K562 (cell line): Measurements from ENCODE around the gene ITPR3. TPM values are rescaled to one million over a fixed set of nuclear protein-coding genes. Genes with fewer than 3 reads are reported as not detected.

Experiments
- ATAC-seq: fragments of 200-7000 bp; cut with Tn5 transposase; 3 replicates; pipeline ENCODE4 v1.9.1; 2020; ENCODE audit warnings: moderate library complexity
- BruUV-seq: library from RNA; stranded (reverse); fragments of 400-500 nt; replicated peaks from 2 replicates; lab custom pipeline; 2021; lab: Mats Ljungman, UMichigan
- CTCF ChIA-PET: fragments of 300-600 bp; formaldehyde crosslinking; extraction: SDS; loops from one replicate; lab custom pipeline; 2021; ENCODE audit warnings: low intra/inter-chr PET ratio; lab: Yijun Ruan, JAX
- POLR2A ChIA-PET: fragments of 300-600, 350-650 bp; sonication (Branson Sonifier 250); formaldehyde crosslinking; extraction: SDS; loops from one replicate; lab custom pipeline; 2021; ENCODE audit warnings: antibody characterized with exemption, inconsistent platforms; lab: Yijun Ruan, JAX
- DNase-seq, 4 experiments: peaks; one replicate each; pipeline versions ENCODE4 v3.0.0 to v3.0.0-alpha.2; 2011 to 2018; ENCODE audit warnings: low spot score in 3 of 4, mixed read lengths in 3 of 4; ENCODE audit errors: extremely low read depth in 1 of 4
- FAIRE-seq: peaks from 2 replicates; lab custom pipeline; 2011; peaks lifted over from hg19 to GRCh38; lab: Jason Lieb, UNC
- H2AFZ ChIP-seq: 2 replicates; pipeline ENCODE4 v1.6.0; 2011; ENCODE audit warnings: low read depth, low read length, control low read depth, inconsistent platforms
- H3K27ac ChIP-seq: fragments of 200-600 bp; 3 replicates; pipeline ENCODE4 v1.8.0; 2011; ENCODE audit warnings: low read depth, mild to moderate bottlenecking, control low read depth, inconsistent platforms, low read length, moderate library complexity, mixed read lengths; ENCODE audit errors: extremely low read depth
- H3K27me3 ChIP-seq, 2 experiments: fragments of 300-600 bp in 1 of 2; 2 replicates in 1 of 2; 3 replicates in 1 of 2; pipeline versions ENCODE4 v1.6.0 to v1.8.0; 2011; ENCODE audit warnings: inconsistent platforms in 2 of 2, low read length in 2 of 2, mild to moderate bottlenecking in 1 of 2, mixed read lengths in 1 of 2, moderate library complexity in 1 of 2; ENCODE audit not compliant: control insufficient read depth in 2 of 2, insufficient read depth in 2 of 2
- H3K36me3 ChIP-seq: fragments of 300-600 bp; 3 replicates; pipeline ENCODE4 v1.8.0; 2011; ENCODE audit warnings: mild to moderate bottlenecking, low read length, inconsistent platforms; ENCODE audit not compliant: control insufficient read depth, insufficient read depth
- H3K4me1 ChIP-seq, 2 experiments: fragments of 200-600 bp in 1 of 2; replicated peaks in 1 of 2; 2 replicates in 1 of 2; 3 replicates in 1 of 2; pipeline versions ENCODE4 v1.5.1 to v1.8.0; 2011; ENCODE audit warnings: inconsistent platforms in 2 of 2, low read length in 2 of 2, mild to moderate bottlenecking in 1 of 2, mixed read lengths in 1 of 2, moderate library complexity in 1 of 2; ENCODE audit not compliant: control insufficient read depth in 2 of 2, insufficient read depth in 2 of 2
- H3K4me2 ChIP-seq: 2 replicates; pipeline ENCODE4 v1.6.1; 2011; ENCODE audit warnings: low read length, control low read depth, inconsistent platforms, mixed read lengths; ENCODE audit not compliant: insufficient read depth
- H3K4me3 ChIP-seq: fragments of 200-600 bp; sonication (generic), shearing (Covaris generic); 2 replicates; pipeline ENCODE4 v1.5.1; 2016; ENCODE audit warnings: control low read depth, inconsistent platforms
- H3K79me2 ChIP-seq: fragments of 200-600 bp; 3 replicates; pipeline ENCODE4 v1.8.0; 2011; ENCODE audit warnings: low read length, inconsistent platforms; ENCODE audit not compliant: control insufficient read depth, insufficient read depth
- H3K9ac ChIP-seq, 2 experiments: 2 replicates each; pipeline versions ENCODE4 v1.6.0 to v1.6.1; 2011; ENCODE audit warnings: low read depth in 2 of 2, low read length in 2 of 2, control low read depth in 1 of 2, inconsistent platforms in 1 of 2, mild to moderate bottlenecking in 1 of 2, mixed read lengths in 1 of 2; ENCODE audit not compliant: insufficient read depth in 1 of 2
- H3K9me1 ChIP-seq: one replicate; pipeline ENCODE4 v1.6.0; 2011; ENCODE audit warnings: inconsistent platforms, mild to moderate bottlenecking, low read length, moderate library complexity; ENCODE audit not compliant: control insufficient read depth, insufficient read depth
- H3K9me3 ChIP-seq: replicated peaks from 2 replicates; pipeline ENCODE4 v1.5.1; 2011; ENCODE audit warnings: low read depth, low read length, inconsistent platforms; ENCODE audit not compliant: control insufficient read depth, insufficient read depth
- H4K20me1 ChIP-seq: replicated peaks from 2 replicates; pipeline ENCODE4 v1.6.1; 2011; ENCODE audit warnings: low read length, inconsistent platforms, mixed read lengths; ENCODE audit not compliant: control insufficient read depth, insufficient read depth
- CTCF ChIP-seq, 3 experiments: IDR thresholded peaks in 2 of 3; conservative IDR thresholded peaks in 1 of 3; 2 replicates each; pipeline ENCODE4 v1.5.1; 2011 to 2012; ENCODE audit warnings: low read length in 3 of 3, mild to moderate bottlenecking in 3 of 3, control low read depth in 2 of 3, improper control_type of control experiment in 1 of 3, inconsistent platforms in 1 of 3, low read depth in 1 of 3, mixed read lengths in 1 of 3, moderate library complexity in 1 of 3; ENCODE audit not compliant: insufficient read depth in 2 of 3
- NFRKB ChIP-seq: fragments of 450-650 bp; IDR thresholded peaks from 2 replicates; pipeline ENCODE4 v1.6.1; 2016; ENCODE audit warnings: low read depth
- NR4A1 ChIP-seq, 2 experiments: fragments of 250-450 bp in 1 of 2; fragments of 450-650 bp in 1 of 2; sonication (Bioruptor Pico) in 1 of 2; IDR thresholded peaks; 2 replicates each; pipeline versions ENCODE4 v1.4.0 to v1.6.1; 2016 to 2020; ENCODE audit warnings: mild to moderate bottlenecking in 2 of 2, missing compliant biosample characterization in 1 of 2, missing genetic modification characterization in 1 of 2, moderate library complexity in 1 of 2
- TRIM25 ChIP-seq: fragments of 450-650 bp; IDR thresholded peaks from 2 replicates; pipeline ENCODE4 v1.7.0; 2016; ENCODE audit warnings: borderline replicate concordance
- ZNF707 ChIP-seq: fragments of 250-450 bp; sonication (Bioruptor Pico); conservative IDR thresholded peaks from 2 replicates; pipeline ENCODE4 v1.8.0; 2022; ENCODE audit warnings: inconsistent platforms, mild to moderate bottlenecking, moderate library complexity
- WGBS: fragments of 100-300 bp; shearing (Covaris generic); methylation state at CpG from one replicate; pipeline ENCODE4 v1.1.6; 2016; ENCODE audit warnings: low coverage, mixed read lengths; ENCODE audit not compliant: insufficient coverage; ENCODE audit errors: missing lambda C conversion rate; 5-methylcytosine and 5-hydroxymethylcytosine counted together
- in situ Hi-C: fragments of 300-500 bp; cut with MboI; formaldehyde crosslinking; loops from 4 replicates; pipeline ENCODE4 v1.15.0; 2018; ENCODE audit warnings: inconsistent platforms, mixed read lengths
- intact Hi-C: fragments of 100-400 bp; cut with micrococcal nuclease; formaldehyde crosslinking; loops from 2 replicates; pipeline ENCODE4 v1.14.2; 2022
- polyA plus RNA-seq, 8 experiments: library from polyadenylated mRNA; depleted of rRNA in 4 of 8; stranded (reverse) in 5 of 8; unstranded in 3 of 8; fragments of >200 nt; fragmentation: Nextera tagmentation in 2 of 8; fragmentation: Illumina TruSeq in 1 of 8; extraction: Ambion mirVana in 2 of 8; extraction: Trizol in 1 of 8; gene quantifications; 2 replicates each; pipeline versions ENCODE4 v1.2.1 to v1.2.3, GENCODE V29; 2011 to 2014; ENCODE audit warnings: inconsistent platforms in 1 of 8, missing spikeins in 1 of 8
- total RNA-seq, 7 experiments: library from RNA; depleted of rRNA in 6 of 7; stranded (reverse); fragments of >200 nt in 6 of 7; fragmentation: Illumina TruSeq in 2 of 7; extraction: Trizol in 2 of 7; gene quantifications; 2 replicates each; pipeline versions ENCODE4 v1.2.1 to v1.2.3, GENCODE V29; 2011 to 2021; ENCODE audit warnings: low replicate concordance in 1 of 7

ITPR3 gene
- total and polyA plus RNA-seq, 9 of the 15 experiments (the other 6 are each of a cell fraction or from before 2014, with no cell fraction given), result 0.39 to 35.7 (median 13.2) TPM

GRCh38 chr6:33665957-33666356, 44.8 kb downstream of the ITPR3 start:
- no peak for ATAC-seq

More at GRCh38 chr6:33665957-33666356, 44.8 kb downstream of the ITPR3 start:
- POLR2A ChIA-PET, result interaction anchor here (0.9 kb wide), 1 partner anchor 13 kb away, joined by 4 read pairs; no protein-coding TSS in a partner anchor
- Histone ChIP-seq H3K9me1 (no peaks in the 10 kb centered on the region), H3K4me2 (no peak overlapping the region), H3K4me3 (no peak overlapping the region), H4K20me1 (no peaks in the 10 kb centered on the region; the same call in 1 of the 2 replicates), H3K36me3 (peaks cover 78% of the 10 kb centered on the region), H3K9ac (peak overlapping the region in 1 of 2 experiments; percentile 43; a peak in 2 of 4 replicates), H3K79me2 (no peaks in the 10 kb centered on the region), H3K27me3 (no peaks in the 10 kb centered on the region), H2AFZ (no peak overlapping the region), H3K27ac (no peak overlapping the region), H3K9me3 (no peaks in the 10 kb centered on the region), H3K4me1 (peaks cover 0 to 23% of the 10 kb centered on the region in 2 experiments; a peak in 3 of 5 replicates)
- FAIRE-seq, result no peak
- no TSS peak for BruUV-seq
- peak in 1 of 4 experiments; percentile 13 for DNase-seq
- in situ Hi-C loops, result no loop called here
- CTCF ChIA-PET, result no interaction called here
- 81% methylated on average over 13 of the region's 13 CpGs for WGBS
- intact Hi-C loops, result no loop called here
- TF ChIP-seq NR4A1 (CRISPR knock-in tag; IDR thresholded peaks at IDR 0.05) (no peak), NR4A1 (tag; IDR thresholded peaks at IDR 0.05) (no peak), CTCF (IDR thresholded peaks at IDR 0.05 in 2 of 3, conservative IDR thresholded peaks at IDR 0.05 in 1 of 3; ENCODE audit: insufficient read depth in 2 of 3, low read depth in 1 of 3, low read length in 3 of 3) (0 out of 6 replicates have a peak, but pooled peaks of 1 of the 3 experiments have one; percentile 14), TRIM25 (no peak), NFRKB (no peak), ZNF707 (CRISPR knock-in tag) (0 out of 2 replicates have a peak, but pooled peaks have one; percentile 26)
- TF ChIP-seq, all 486 proteins: peak for 2
